Hematopoietic multipotent progenitor cell treated with erythropoietin and hydrocortisone succinate and interleukin-3 and kit ligand, for 8 days (in vitro differentiated cells): ENCODE results near the gene MAGEA9.
"Not testable (repeated sequence)": the region's sequence is repeated elsewhere in the genome, so short reads cannot be mapped to it uniquely, and the experiment has no call there.

Source experiments
- DNase-seq: peaks from one replicate; pipeline ENCODE4 v3.0.0-alpha.2; 2015

Gene MAGEA9

GRCh38 chrX:149807747-149808458 is 26.2 kb downstream of the MAGEA9 start:
- no peak for DNase-seq

GRCh38 chrX:149818652-149819051 is 36.9 kb downstream of the MAGEA9 start:
- no peak for DNase-seq

DNA sequence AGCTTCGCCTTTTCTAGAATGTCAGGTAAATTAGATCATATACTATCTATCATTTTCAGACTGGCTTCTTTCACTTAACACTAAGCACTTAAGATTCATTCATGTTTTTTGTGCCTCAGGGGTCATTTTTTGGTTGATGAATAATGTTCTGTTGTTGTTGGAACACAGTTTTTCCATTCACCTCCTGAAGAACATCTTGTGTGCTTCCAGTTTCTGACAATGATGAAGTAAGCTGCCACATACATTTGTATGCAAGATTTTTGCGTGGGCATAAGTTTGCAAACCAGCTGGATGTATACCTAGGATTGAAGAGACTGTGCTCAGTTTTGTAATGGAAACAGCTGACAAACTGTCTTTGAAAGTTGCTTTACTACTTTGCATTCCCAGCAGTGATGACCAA is 37.6 kb downstream of the MAGEA9 start:
- DNase-seq, result no peak

- DNase-seq, result peak; percentile 29
Measured at GRCh38 chrX:149825424-149825823, 43.7 kb downstream of the MAGEA9 start.

- no peak for DNase-seq
Measured at GRCh38 chrX:149827254-149827653, 45.5 kb downstream of the MAGEA9 start.

DNA sequence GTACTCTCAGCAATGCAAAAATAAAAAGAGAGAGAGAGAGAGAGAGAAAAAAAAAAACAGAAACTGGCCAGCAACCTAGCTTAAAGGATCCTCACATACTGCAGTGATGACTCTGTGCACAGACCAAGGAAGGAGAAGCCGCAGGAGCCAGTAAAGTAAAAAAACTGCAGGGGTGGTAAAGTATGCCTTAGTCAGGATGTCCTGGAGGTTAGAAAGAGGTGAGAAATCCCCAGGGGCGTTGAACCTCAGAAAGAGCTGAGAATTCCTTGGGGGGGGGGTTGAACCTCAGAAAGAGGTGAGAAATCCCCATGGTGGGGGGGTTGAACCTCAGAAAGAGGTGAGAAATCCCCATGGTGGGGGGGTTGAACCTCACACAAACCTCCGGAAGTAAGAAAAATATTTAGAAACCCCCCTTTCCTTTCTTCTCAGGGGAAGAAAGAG is 48.0 kb downstream of the MAGEA9 start:
- no peak for DNase-seq

- DNase-seq, result peak; percentile 7
Measured at GRCh38 chrX:149830192-149830873, 48.6 kb downstream of the MAGEA9 start.

GRCh38 chrX:149831473-149831872 is 49.7 kb downstream of the MAGEA9 start:
- DNase-seq, result peak; percentile 20

- not testable (repeated sequence) for DNase-seq
Measured at GRCh38 chrX:149836728-149837127, 55.0 kb downstream of the MAGEA9 start.

DNA sequence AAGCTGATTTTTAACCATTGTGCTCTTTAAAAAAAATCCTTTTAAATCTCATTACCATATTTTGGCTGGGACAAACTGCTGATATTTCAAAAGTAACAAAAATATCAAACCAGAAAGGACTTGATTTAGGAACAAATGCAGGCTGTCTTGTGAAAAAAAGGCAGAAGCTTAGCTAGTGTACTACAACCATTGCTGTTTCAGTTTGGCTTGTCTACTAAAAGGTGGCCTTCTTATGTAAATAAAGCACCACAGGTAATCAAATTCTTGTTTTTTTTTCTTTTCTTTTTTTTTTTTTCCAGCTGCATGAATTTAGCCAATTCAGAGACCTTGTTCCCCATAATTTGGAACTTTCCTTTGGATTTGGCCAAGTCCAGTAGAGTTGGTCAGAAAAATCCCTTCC is 55.4 kb downstream of the MAGEA9 start:
- DNase-seq, result no peak
